Measurements from ENCODE around the gene MLN.

The MLN gene

DNA sequence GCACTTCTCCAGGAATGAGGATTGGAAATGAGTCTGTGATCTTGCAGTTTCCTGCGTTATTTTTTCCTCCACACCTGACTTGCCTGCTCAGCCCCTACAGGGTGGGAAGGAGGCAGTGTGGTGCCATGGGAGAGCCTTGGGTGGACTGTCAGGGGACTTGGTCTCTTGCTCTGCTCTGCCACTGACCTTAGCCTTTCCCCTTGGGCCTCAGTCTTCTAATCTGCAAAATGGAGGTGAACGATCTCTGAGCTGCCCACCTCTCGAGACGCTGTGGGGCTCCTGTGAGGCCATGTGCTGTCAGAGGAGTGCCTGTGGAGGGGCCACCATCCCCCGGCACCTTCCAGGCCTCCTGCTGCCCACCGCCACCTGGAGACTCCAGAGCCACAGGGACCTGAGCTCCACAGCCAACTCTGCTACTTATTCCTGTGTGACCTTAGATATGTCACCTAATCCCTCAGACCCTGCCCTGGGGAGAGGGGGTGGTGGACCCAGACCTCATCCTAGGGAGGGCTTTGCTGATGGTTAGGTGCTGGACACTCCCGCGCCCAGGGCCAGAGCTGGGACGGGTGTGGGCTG, 45.8 kb upstream of the MLN start:
- no peaks in the 10 kb centered on the region for H3K27me3 ChIP-seq (ENCODE audit: insufficient read depth, low read length, poor library complexity)
- no peaks in the 10 kb centered on the region for H3K36me3 ChIP-seq (ENCODE audit: control insufficient read depth, insufficient read depth, low read length)
- no peaks in the 10 kb centered on the region for H3K79me2 ChIP-seq (ENCODE audit: control insufficient read depth, insufficient read depth, low read length)
- H3K27ac ChIP-seq (ENCODE audit: low read depth, low read length), result no peak overlapping the region
- no peak overlapping the region for H2AK5ac ChIP-seq (ENCODE audit: low read length)
- H2BK15ac ChIP-seq (replicated peaks; ENCODE audit: low read depth), result no peak overlapping the region
- H4K5ac ChIP-seq (ENCODE audit: low read length), result no peak overlapping the region
- H3K9ac ChIP-seq (ENCODE audit: low read length), result no peak overlapping the region
- no peaks in the 10 kb centered on the region for H3K79me1 ChIP-seq (ENCODE audit: low read length)
- H3K4me3 ChIP-seq (ENCODE audit: low read length), result no peak overlapping the region
- no peak overlapping the region for H3K23ac ChIP-seq (ENCODE audit: low read length)
- H3K18ac ChIP-seq (ENCODE audit: low read length), result no peak overlapping the region
- no peak for DNase-seq
- no CpG with 5 or more reads among the region's 9 CpGs for WGBS (ENCODE audit: extremely low coverage, insufficient coverage, low lambda C conversion rate)
- H4K8ac ChIP-seq (ENCODE audit: low read depth, low read length), result no peak overlapping the region
- H2BK120ac ChIP-seq (ENCODE audit: low read depth, low read length), result no peak overlapping the region
- no peak overlapping the region for H3K4me2 ChIP-seq (ENCODE audit: low read length)
- peak overlapping the region; percentile 18 for H3K56ac ChIP-seq (ENCODE audit: low read length)
- H2BK5ac ChIP-seq (ENCODE audit: low read length), result no peak overlapping the region
- H3K4me1 ChIP-seq (ENCODE audit: control insufficient read depth, low read depth, low read length), result peaks cover 14% of the 10 kb centered on the region
- no peak overlapping the region for H3K4ac ChIP-seq (ENCODE audit: low read depth, low read length)

DNA sequence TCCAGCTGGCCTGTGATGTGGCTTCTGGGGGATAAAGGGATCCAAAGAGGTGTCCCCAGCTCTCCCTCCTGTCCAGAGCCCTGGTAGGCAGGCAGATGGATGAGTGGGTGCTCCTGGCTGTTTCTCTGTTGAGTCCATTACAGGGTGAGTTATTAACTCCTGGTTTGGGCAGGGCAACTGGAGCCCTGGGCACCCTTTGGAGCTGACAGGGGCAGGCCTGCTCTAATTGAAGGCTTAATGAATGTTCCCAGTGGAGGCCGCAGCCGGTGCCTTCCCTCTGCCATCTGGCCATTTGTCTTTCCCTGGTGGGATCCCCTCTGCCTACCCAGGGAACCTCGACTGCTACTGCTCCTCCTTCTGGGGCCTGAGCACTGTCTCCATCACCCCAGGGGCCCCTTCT, 44.7 kb upstream of the MLN start:
- no peak overlapping the region for H3K4me3 ChIP-seq (ENCODE audit: low read length)
- H2BK5ac ChIP-seq (ENCODE audit: low read length), result no peak overlapping the region
- no peak overlapping the region for H4K5ac ChIP-seq (ENCODE audit: low read length)
- H2BK15ac ChIP-seq (replicated peaks; ENCODE audit: low read depth), result no peak overlapping the region
- H3K4me1 ChIP-seq (ENCODE audit: control insufficient read depth, low read depth, low read length), result peaks cover 14% of the 10 kb centered on the region
- no peak overlapping the region for H4K8ac ChIP-seq (ENCODE audit: low read depth, low read length)
- no peak overlapping the region for H2BK120ac ChIP-seq (ENCODE audit: low read depth, low read length)
- no peak overlapping the region for H3K18ac ChIP-seq (ENCODE audit: low read length)
- H3K79me2 ChIP-seq (ENCODE audit: control insufficient read depth, insufficient read depth, low read length), result no peaks in the 10 kb centered on the region
- no peak overlapping the region for H2AK5ac ChIP-seq (ENCODE audit: low read length)
- WGBS (ENCODE audit: extremely low coverage, insufficient coverage, low lambda C conversion rate), result no CpG with 5 or more reads among the region's 3 CpGs
- H3K27ac ChIP-seq (ENCODE audit: low read depth, low read length), result no peak overlapping the region
- no peaks in the 10 kb centered on the region for H3K79me1 ChIP-seq (ENCODE audit: low read length)
- no peak overlapping the region for H3K4me2 ChIP-seq (ENCODE audit: low read length)
- no peaks in the 10 kb centered on the region for H3K27me3 ChIP-seq (ENCODE audit: insufficient read depth, low read length, poor library complexity)
- no peak for DNase-seq
- H3K23ac ChIP-seq (ENCODE audit: low read length), result no peak overlapping the region
- no peaks in the 10 kb centered on the region for H3K36me3 ChIP-seq (ENCODE audit: control insufficient read depth, insufficient read depth, low read length)
- H3K9ac ChIP-seq (ENCODE audit: low read length), result no peak overlapping the region
- H3K56ac ChIP-seq (ENCODE audit: low read length), result no peak overlapping the region
- H3K4ac ChIP-seq (ENCODE audit: low read depth, low read length), result no peak overlapping the region

DNA sequence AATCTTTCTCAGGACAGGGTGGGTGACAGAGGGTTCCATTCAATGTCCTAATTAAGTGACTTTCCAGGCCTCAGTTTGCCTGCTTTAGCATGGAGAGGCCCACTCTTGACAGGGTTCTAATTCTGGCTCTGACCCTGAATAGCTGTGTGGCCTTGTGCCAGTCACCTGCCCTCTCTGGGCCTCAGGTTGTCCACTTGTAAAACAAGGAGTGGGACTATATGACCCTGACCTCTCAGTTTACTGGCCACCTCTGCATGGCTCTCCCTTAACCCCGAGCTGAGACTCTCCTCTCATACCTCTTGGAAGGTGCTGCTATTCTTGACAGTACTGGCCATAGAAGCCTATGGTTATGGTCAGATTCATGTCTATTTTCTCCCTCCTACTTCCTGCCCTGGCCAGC, 44.1 kb upstream of the MLN start:
- no peak overlapping the region for H4K8ac ChIP-seq (ENCODE audit: low read depth, low read length)
- no peak overlapping the region for H3K56ac ChIP-seq (ENCODE audit: low read length)
- H3K79me2 ChIP-seq (ENCODE audit: control insufficient read depth, insufficient read depth, low read length), result no peaks in the 10 kb centered on the region
- peaks cover 12% of the 10 kb centered on the region for H3K4me1 ChIP-seq (ENCODE audit: control insufficient read depth, low read depth, low read length)
- no peak overlapping the region for H3K18ac ChIP-seq (ENCODE audit: low read length)
- H2BK120ac ChIP-seq (ENCODE audit: low read depth, low read length), result no peak overlapping the region
- H3K9ac ChIP-seq (ENCODE audit: low read length), result no peak overlapping the region
- H4K5ac ChIP-seq (ENCODE audit: low read length), result no peak overlapping the region
- no peak overlapping the region for H3K4ac ChIP-seq (ENCODE audit: low read depth, low read length)
- no peak overlapping the region for H2AK5ac ChIP-seq (ENCODE audit: low read length)
- H3K23ac ChIP-seq (ENCODE audit: low read length), result no peak overlapping the region
- H3K27ac ChIP-seq (ENCODE audit: low read depth, low read length), result no peak overlapping the region
- no peak overlapping the region for H3K4me2 ChIP-seq (ENCODE audit: low read length)
- no peaks in the 10 kb centered on the region for H3K79me1 ChIP-seq (ENCODE audit: low read length)
- H3K27me3 ChIP-seq (ENCODE audit: insufficient read depth, low read length, poor library complexity), result no peaks in the 10 kb centered on the region
- H2BK5ac ChIP-seq (ENCODE audit: low read length), result no peak overlapping the region
- H2BK15ac ChIP-seq (replicated peaks; ENCODE audit: low read depth), result no peak overlapping the region
- H3K4me3 ChIP-seq (ENCODE audit: low read length), result no peak overlapping the region
- no peak for DNase-seq
- WGBS (ENCODE audit: extremely low coverage, insufficient coverage, low lambda C conversion rate), result no CpG with 5 or more reads among the region's 1 CpG
- H3K36me3 ChIP-seq (ENCODE audit: control insufficient read depth, insufficient read depth, low read length), result no peaks in the 10 kb centered on the region

DNA sequence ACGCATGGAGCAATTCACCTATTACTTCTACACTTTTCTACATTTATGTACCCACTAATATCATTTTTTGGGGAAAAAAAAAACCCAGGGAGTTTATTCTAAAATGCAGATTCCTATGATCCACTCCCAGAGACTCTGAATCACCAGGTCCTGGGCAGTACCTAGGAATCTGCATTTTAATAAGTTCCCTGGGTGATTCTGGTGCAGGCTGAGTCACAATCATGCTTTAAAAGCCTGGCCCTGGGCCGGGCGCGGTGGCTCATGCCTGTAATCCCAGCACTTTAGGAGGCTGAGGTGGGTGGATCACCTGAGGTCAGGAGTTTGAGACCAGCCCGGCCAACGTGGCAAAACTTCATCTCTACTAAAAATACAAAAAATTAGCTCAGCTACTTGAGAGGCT, 43.3 kb upstream of the MLN start:
- Histone ChIP-seq H3K23ac (ENCODE audit: low read length) (no peak overlapping the region), H3K36me3 (ENCODE audit: control insufficient read depth, insufficient read depth, low read length) (no peaks in the 10 kb centered on the region), H3K79me2 (ENCODE audit: control insufficient read depth, insufficient read depth, low read length) (no peaks in the 10 kb centered on the region), H3K4ac (ENCODE audit: low read depth, low read length) (no peak overlapping the region), H3K18ac (ENCODE audit: low read length) (no peak overlapping the region), H2BK120ac (ENCODE audit: low read depth, low read length) (no peak overlapping the region), H3K4me3 (ENCODE audit: low read length) (no peak overlapping the region), H3K4me1 (ENCODE audit: control insufficient read depth, low read depth, low read length) (peaks cover 12% of the 10 kb centered on the region), H4K5ac (ENCODE audit: low read length) (no peak overlapping the region), H2BK5ac (ENCODE audit: low read length) (no peak overlapping the region), H3K79me1 (ENCODE audit: low read length) (no peaks in the 10 kb centered on the region), H4K8ac (ENCODE audit: low read depth, low read length) (no peak overlapping the region), H3K9ac (ENCODE audit: low read length) (no peak overlapping the region), H2AK5ac (ENCODE audit: low read length) (no peak overlapping the region), H3K27ac (ENCODE audit: low read depth, low read length) (no peak overlapping the region), H3K27me3 (ENCODE audit: insufficient read depth, low read length, poor library complexity) (no peaks in the 10 kb centered on the region), H3K56ac (ENCODE audit: low read length) (no peak overlapping the region), H2BK15ac (replicated peaks; ENCODE audit: low read depth) (no peak overlapping the region), H3K4me2 (ENCODE audit: low read length) (no peak overlapping the region)
- no peak for DNase-seq
- no CpG with 5 or more reads among the region's 6 CpGs for WGBS (ENCODE audit: extremely low coverage, insufficient coverage, low lambda C conversion rate)

DNA sequence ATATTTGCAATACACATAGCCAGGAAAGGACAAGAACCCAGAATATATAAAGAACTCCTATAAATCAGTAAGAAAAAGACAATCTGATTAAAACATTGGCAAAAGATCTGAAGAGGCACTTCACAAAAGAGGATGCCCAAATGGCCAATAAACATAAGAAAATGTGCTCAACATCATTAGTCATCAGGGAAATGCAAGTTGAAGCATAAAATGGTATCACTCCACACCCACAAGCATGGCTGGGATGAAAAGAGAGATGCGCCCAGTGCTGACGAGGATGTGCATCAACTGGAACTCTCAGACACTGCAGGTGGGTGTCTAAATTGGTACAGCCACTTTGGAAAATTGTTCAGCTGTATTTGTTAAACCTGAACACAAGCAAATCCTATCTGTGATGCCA, 42.4 kb upstream of the MLN start:
- Histone ChIP-seq H3K9ac (ENCODE audit: low read length) (no peak overlapping the region), H3K79me1 (ENCODE audit: low read length) (no peaks in the 10 kb centered on the region), H3K27me3 (ENCODE audit: insufficient read depth, low read length, poor library complexity) (no peaks in the 10 kb centered on the region), H3K4ac (ENCODE audit: low read depth, low read length) (no peak overlapping the region), H2BK5ac (ENCODE audit: low read length) (no peak overlapping the region), H3K56ac (ENCODE audit: low read length) (no peak overlapping the region), H4K8ac (ENCODE audit: low read depth, low read length) (no peak overlapping the region), H2AK5ac (ENCODE audit: low read length) (no peak overlapping the region), H2BK120ac (ENCODE audit: low read depth, low read length) (no peak overlapping the region), H3K18ac (ENCODE audit: low read length) (no peak overlapping the region), H4K5ac (ENCODE audit: low read length) (no peak overlapping the region), H3K79me2 (ENCODE audit: control insufficient read depth, insufficient read depth, low read length) (no peaks in the 10 kb centered on the region), H3K4me2 (ENCODE audit: low read length) (no peak overlapping the region), H3K27ac (ENCODE audit: low read depth, low read length) (no peak overlapping the region), H2BK15ac (replicated peaks; ENCODE audit: low read depth) (no peak overlapping the region), H3K4me1 (ENCODE audit: control insufficient read depth, low read depth, low read length) (peaks cover 7% of the 10 kb centered on the region), H3K4me3 (ENCODE audit: low read length) (no peak overlapping the region), H3K36me3 (ENCODE audit: control insufficient read depth, insufficient read depth, low read length) (no peaks in the 10 kb centered on the region), H3K23ac (ENCODE audit: low read length) (no peak overlapping the region)
- WGBS (ENCODE audit: extremely low coverage, insufficient coverage, low lambda C conversion rate), result no CpG with 5 or more reads among the region's 2 CpGs
- no peak for DNase-seq

DNA sequence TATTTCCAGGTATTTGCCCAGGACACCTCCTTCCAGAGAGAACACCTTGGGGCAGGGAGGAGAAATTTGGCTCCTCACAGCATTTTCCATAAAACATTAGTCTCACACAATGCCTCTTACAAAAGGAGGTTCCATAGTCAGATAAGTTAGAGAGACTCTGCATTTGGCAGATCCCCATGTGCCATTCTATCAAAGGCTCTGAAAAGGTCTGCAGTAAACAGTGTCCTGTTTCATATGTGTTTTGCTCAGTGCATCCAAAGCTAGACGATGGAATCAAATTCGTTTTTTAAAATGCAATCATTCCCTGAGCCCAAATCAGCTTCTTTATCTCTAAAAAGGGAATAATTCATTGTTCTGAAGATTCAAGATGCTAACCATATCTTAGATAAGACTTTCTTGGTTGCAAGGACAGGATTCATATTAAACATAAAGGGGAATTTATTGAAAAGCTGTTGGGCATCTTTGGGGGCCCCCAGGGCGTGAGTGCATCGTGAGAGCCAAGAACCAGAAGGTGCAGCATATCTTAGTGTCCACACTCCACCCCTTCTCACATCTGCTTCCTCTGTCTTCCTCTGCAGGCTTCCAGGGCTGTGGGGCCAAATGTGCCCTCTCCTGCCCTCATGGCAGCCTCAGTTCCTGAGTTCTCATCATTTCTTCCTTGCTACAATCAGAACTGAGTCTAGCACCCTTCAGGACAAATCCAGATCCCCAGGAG, 41.4 kb upstream of the MLN start:
- Histone ChIP-seq H2AK5ac (ENCODE audit: low read length) (no peak overlapping the region), H3K4me3 (ENCODE audit: low read length) (no peak overlapping the region), H3K36me3 (ENCODE audit: control insufficient read depth, insufficient read depth, low read length) (no peaks in the 10 kb centered on the region), H4K5ac (ENCODE audit: low read length) (no peak overlapping the region), H4K8ac (ENCODE audit: low read depth, low read length) (no peak overlapping the region), H3K4ac (ENCODE audit: low read depth, low read length) (no peak overlapping the region), H3K23ac (ENCODE audit: low read length) (no peak overlapping the region), H3K56ac (ENCODE audit: low read length) (no peak overlapping the region), H2BK5ac (ENCODE audit: low read length) (no peak overlapping the region), H3K18ac (ENCODE audit: low read length) (no peak overlapping the region), H3K27ac (ENCODE audit: low read depth, low read length) (no peak overlapping the region), H3K79me2 (ENCODE audit: control insufficient read depth, insufficient read depth, low read length) (no peaks in the 10 kb centered on the region), H3K27me3 (ENCODE audit: insufficient read depth, low read length, poor library complexity) (no peaks in the 10 kb centered on the region), H3K79me1 (ENCODE audit: low read length) (no peaks in the 10 kb centered on the region), H2BK15ac (replicated peaks; ENCODE audit: low read depth) (no peak overlapping the region), H2BK120ac (ENCODE audit: low read depth, low read length) (no peak overlapping the region), H3K4me1 (ENCODE audit: control insufficient read depth, low read depth, low read length) (peaks cover 2% of the 10 kb centered on the region), H3K4me2 (ENCODE audit: low read length) (no peak overlapping the region), H3K9ac (ENCODE audit: low read length) (no peak overlapping the region)
- DNase-seq, result no peak
- WGBS (ENCODE audit: extremely low coverage, insufficient coverage, low lambda C conversion rate), result no CpG with 5 or more reads among the region's 4 CpGs
